ENCODE measurements around the gene LBX2. TPM values are rescaled to one million over a fixed set of nuclear protein-coding genes. Genes with fewer than 3 reads are reported as not detected.

The LBX2 gene
- total and polyA plus RNA-seq, 2 of the 4 experiments (the other 2 are of a cell fraction) = 0.18 to 0.62 TPM

GRCh38 chr2:74482801-74483674, 16.4 kb downstream of the LBX2 start, which contains the start of the genes CCDC142 and TTC31 (continued):
- peak; percentile 90 for TF ChIP-seq CTCF (conservative IDR thresholded peaks at IDR 0.05; ENCODE audit: low read depth, low read length)
- TF ChIP-seq RCOR1 (IDR thresholded peaks at IDR 0.05; ENCODE audit: insufficient replicate concordance, low read length) = peak; percentile 20
